ENCODE measurements around the gene MZF1. TPM values are rescaled to one million over a fixed set of nuclear protein-coding genes. Genes with fewer than 3 reads are reported as not detected.

MZF1 gene
- total and polyA plus RNA-seq, 9 of the 15 experiments (the other 6 are each of a cell fraction or from before 2014, with no cell fraction given), result 0.31 to 29.3 (median 11.5) TPM

- peak; percentile 99 for TF ChIP-seq PKNOX1 (IDR thresholded peaks at IDR 0.05)
- peak; percentile 72; the same call in 1 of the 2 replicates for TF ChIP-seq CHD2 (IDR thresholded peaks at IDR 0.05; ENCODE audit: low read depth, low read length)
- TF ChIP-seq SREBF1 (IDR thresholded peaks at IDR 0.05; ENCODE audit: borderline replicate concordance, low read depth, low read length), result no peak
- TF ChIP-seq ZFX (CRISPR knock-in tag; IDR thresholded peaks at IDR 0.05), result peak; percentile 82
- TF ChIP-seq CBFB (CRISPR knock-in tag; IDR thresholded peaks at IDR 0.05), result peak; percentile 90; the same call in 1 of the 2 replicates
- TF ChIP-seq HLTF (IDR thresholded peaks at IDR 0.05), result peak; percentile 94
- TF ChIP-seq NCOA1 (IDR thresholded peaks at IDR 0.05; ENCODE audit: low read depth), result peak; percentile 61; the same call in 1 of the 2 replicates
- TF ChIP-seq NR2F6 (CRISPR knock-in tag; IDR thresholded peaks at IDR 0.05), result no peak
- TF ChIP-seq, protein P1, sequence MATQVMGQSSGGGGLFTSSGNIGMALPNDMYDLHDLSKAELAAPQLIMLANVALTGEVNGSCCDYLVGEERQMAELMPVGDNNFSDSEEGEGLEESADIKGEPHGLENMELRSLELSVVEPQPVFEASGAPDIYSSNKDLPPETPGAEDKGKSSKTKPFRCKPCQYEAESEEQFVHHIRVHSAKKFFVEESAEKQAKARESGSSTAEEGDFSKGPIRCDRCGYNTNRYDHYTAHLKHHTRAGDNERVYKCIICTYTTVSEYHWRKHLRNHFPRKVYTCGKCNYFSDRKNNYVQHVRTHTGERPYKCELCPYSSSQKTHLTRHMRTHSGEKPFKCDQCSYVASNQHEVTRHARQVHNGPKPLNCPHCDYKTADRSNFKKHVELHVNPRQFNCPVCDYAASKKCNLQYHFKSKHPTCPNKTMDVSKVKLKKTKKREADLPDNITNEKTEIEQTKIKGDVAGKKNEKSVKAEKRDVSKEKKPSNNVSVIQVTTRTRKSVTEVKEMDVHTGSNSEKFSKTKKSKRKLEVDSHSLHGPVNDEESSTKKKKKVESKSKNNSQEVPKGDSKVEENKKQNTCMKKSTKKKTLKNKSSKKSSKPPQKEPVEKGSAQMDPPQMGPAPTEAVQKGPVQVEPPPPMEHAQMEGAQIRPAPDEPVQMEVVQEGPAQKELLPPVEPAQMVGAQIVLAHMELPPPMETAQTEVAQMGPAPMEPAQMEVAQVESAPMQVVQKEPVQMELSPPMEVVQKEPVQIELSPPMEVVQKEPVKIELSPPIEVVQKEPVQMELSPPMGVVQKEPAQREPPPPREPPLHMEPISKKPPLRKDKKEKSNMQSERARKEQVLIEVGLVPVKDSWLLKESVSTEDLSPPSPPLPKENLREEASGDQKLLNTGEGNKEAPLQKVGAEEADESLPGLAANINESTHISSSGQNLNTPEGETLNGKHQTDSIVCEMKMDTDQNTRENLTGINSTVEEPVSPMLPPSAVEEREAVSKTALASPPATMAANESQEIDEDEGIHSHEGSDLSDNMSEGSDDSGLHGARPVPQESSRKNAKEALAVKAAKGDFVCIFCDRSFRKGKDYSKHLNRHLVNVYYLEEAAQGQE (IDR thresholded peaks at IDR 0.05; ENCODE audit: borderline replicate concordance), result no peak
- TF ChIP-seq, protein P1 (CRISPR knock-in tag; IDR thresholded peaks at IDR 0.05; ENCODE audit: low read depth), result 0 out of 2 replicates have a peak, but pooled peaks have one; percentile 46
- TF ChIP-seq FOXJ2 (tag; IDR thresholded peaks at IDR 0.05), result peak; percentile 98
- peak; percentile 63; the same call in 1 of the 2 replicates for TF ChIP-seq ZBTB17 (CRISPR knock-in tag; IDR thresholded peaks at IDR 0.05)
- TF ChIP-seq MTA3 (IDR thresholded peaks at IDR 0.05; ENCODE audit: borderline replicate concordance), result peak; percentile 88; the same call in 1 of the 2 replicates
- TF ChIP-seq, protein P2, sequence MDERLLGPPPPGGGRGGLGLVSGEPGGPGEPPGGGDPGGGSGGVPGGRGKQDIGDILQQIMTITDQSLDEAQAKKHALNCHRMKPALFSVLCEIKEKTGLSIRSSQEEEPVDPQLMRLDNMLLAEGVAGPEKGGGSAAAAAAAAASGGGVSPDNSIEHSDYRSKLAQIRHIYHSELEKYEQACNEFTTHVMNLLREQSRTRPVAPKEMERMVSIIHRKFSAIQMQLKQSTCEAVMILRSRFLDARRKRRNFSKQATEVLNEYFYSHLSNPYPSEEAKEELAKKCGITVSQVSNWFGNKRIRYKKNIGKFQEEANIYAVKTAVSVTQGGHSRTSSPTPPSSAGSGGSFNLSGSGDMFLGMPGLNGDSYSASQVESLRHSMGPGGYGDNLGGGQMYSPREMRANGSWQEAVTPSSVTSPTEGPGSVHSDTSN (CRISPR knock-in tag; IDR thresholded peaks at IDR 0.05; ENCODE audit: low read depth), result peak; percentile 86
- TF ChIP-seq, protein P2 (tag; conservative IDR thresholded peaks at IDR 0.05; ENCODE audit: low read depth), result peak; percentile 98
- no peak; a peak in 2 of 4 replicates for TF ChIP-seq SIN3A (IDR thresholded peaks at IDR 0.05; ENCODE audit: borderline replicate concordance in 2 of 2, control insufficient read depth in 1 of 2, low read depth in 2 of 2, low read length in 2 of 2)
- TF ChIP-seq MTA1 (IDR thresholded peaks at IDR 0.05; ENCODE audit: borderline replicate concordance), result peak; percentile 97
Observed at GRCh38 chr19:58572818-58573657, at the start of gene MZF1 (continued).

All from K562 (cell line).